H1 (cell line): ENCODE results near the gene TMEM222. TPM values are rescaled to one million over a fixed set of nuclear protein-coding genes. Genes with fewer than 3 reads are reported as not detected.
A peak's percentile ranks its signal among the peaks of the same experiment; 100 is the strongest.

ENCODE experiments used
- CTCF ChIA-PET: fragments of 300-600 bp; sonication (Branson Sonifier 250); formaldehyde crosslinking; loops from one replicate; lab custom pipeline; 2021; ENCODE audit not compliant: partially characterized antibody; lab: Charles Lee
- POLR2A ChIA-PET: fragments of 300-600 bp; sonication (Branson Sonifier 250); formaldehyde crosslinking; loops from one replicate; lab custom pipeline; 2021; ENCODE audit warnings: inconsistent platforms; ENCODE audit not compliant: partially characterized antibody; lab: Charles Lee
- DNase-seq, 2 experiments: peaks; one replicate each; pipeline versions ENCODE4 v3.0.0 to v3.0.0-alpha.2; 2010 to 2022; ENCODE audit warnings: low spot score in 2 of 2, low read depth in 1 of 2, mixed read lengths in 1 of 2
- FAIRE-seq: peaks from 2 replicates; lab custom pipeline; 2011; peaks lifted over from hg19 to GRCh38; lab: Jason Lieb, UNC
- H2AFZ ChIP-seq: 2 replicates; pipeline ENCODE4 v1.8.1; 2012; ENCODE audit warnings: low read length, inconsistent platforms
- H2AK5ac ChIP-seq: 2 replicates; pipeline ENCODE4 v1.6.1; 2013; ENCODE audit warnings: low read depth, low read length
- H2BK120ac ChIP-seq: replicated peaks from 2 replicates; pipeline ENCODE3; 2013; ENCODE audit warnings: low read depth, low read length, inconsistent platforms
- H2BK12ac ChIP-seq: 2 replicates; pipeline ENCODE4 v1.6.1; 2013; ENCODE audit warnings: low read depth, low read length
- H2BK15ac ChIP-seq: 2 replicates; pipeline ENCODE4 v1.6.1; 2013; ENCODE audit warnings: low read length
- H2BK20ac ChIP-seq: 2 replicates; pipeline ENCODE4 v1.6.1; 2013; ENCODE audit warnings: low read length
- H2BK5ac ChIP-seq: 2 replicates; pipeline ENCODE4 v1.6.1; 2013; ENCODE audit warnings: low read depth, low read length
- H3K14ac ChIP-seq: 2 replicates; pipeline ENCODE4 v1.6.1; 2013; ENCODE audit warnings: inconsistent platforms; ENCODE audit not compliant: insufficient read length
- H3K18ac ChIP-seq: 2 replicates; pipeline ENCODE4 v1.6.1; 2013; ENCODE audit warnings: low read length; ENCODE audit errors: extremely low read depth
- H3K23ac ChIP-seq: 2 replicates; pipeline ENCODE4 v1.6.1; 2013; ENCODE audit warnings: inconsistent platforms; ENCODE audit not compliant: insufficient read length
- H3K23me2 ChIP-seq: 2 replicates; pipeline ENCODE4 v1.6.1; 2013; ENCODE audit warnings: low read depth, low read length
- H3K27ac ChIP-seq: 2 replicates; pipeline ENCODE4 v1.6.1; 2011; ENCODE audit warnings: low read depth, low read length, inconsistent platforms
- H3K27me3 ChIP-seq, 4 experiments: replicated peaks in 1 of 4; 1 replicate in 1 of 4; 2 replicates in 3 of 4; pipeline versions ENCODE4 v1.6.1 to v1.8.1; 2011 to 2013; ENCODE audit warnings: low read length in 3 of 4, mild to moderate bottlenecking in 3 of 4, inconsistent platforms in 2 of 4, mixed read lengths in 2 of 4, moderate library complexity in 1 of 4; ENCODE audit not compliant: control insufficient read depth in 3 of 4, insufficient read depth in 3 of 4; ENCODE audit errors: extremely low read depth in 1 of 4
- H3K36me3 ChIP-seq, 4 experiments: 2 replicates each; pipeline versions ENCODE4 v1.6.1 to v1.8.1; 2011 to 2013; ENCODE audit warnings: mild to moderate bottlenecking in 4 of 4, low read length in 3 of 4, moderate library complexity in 2 of 4, control low read depth in 1 of 4, inconsistent platforms in 1 of 4; ENCODE audit not compliant: insufficient read depth in 4 of 4, control insufficient read depth in 2 of 4
- H3K4ac ChIP-seq: replicated peaks from 2 replicates; pipeline ENCODE3; 2013; ENCODE audit warnings: low read length, low read depth, mixed read lengths, inconsistent platforms; ENCODE audit not compliant: insufficient read length
- H3K4me1 ChIP-seq, 4 experiments: replicated peaks in 1 of 4; 1 replicate in 1 of 4; 2 replicates in 3 of 4; pipeline versions ENCODE4 v1.6.1 to v1.8.1; 2011 to 2013; ENCODE audit warnings: low read length in 3 of 4, inconsistent platforms in 2 of 4, mixed read lengths in 1 of 4; ENCODE audit not compliant: insufficient read depth in 4 of 4, control insufficient read depth in 3 of 4
- H3K4me2 ChIP-seq, 2 experiments: 2 replicates each; pipeline versions ENCODE4 v1.6.1 to v1.8.1; 2011 to 2013; ENCODE audit warnings: low read depth in 2 of 2, low read length in 2 of 2, control low read depth in 1 of 2, inconsistent platforms in 1 of 2, mild to moderate bottlenecking in 1 of 2; ENCODE audit not compliant: insufficient read depth in 1 of 2
- H3K4me3 ChIP-seq, 4 experiments: fragments of 200-600, 300-600 bp in 1 of 4; sonication (generic), shearing (Covaris generic), sonication (Bioruptor Twin) in 1 of 4; 2 replicates each; pipeline versions ENCODE4 v1.5.1 to v1.8.1; 2011 to 2016; ENCODE audit warnings: low read length in 4 of 4, low read depth in 3 of 4, control low read depth in 2 of 4, inconsistent platforms in 2 of 4, mild to moderate bottlenecking in 2 of 4, mixed read lengths in 1 of 4, moderate library complexity in 1 of 4; ENCODE audit not compliant: insufficient read depth in 2 of 4; ENCODE audit errors: extremely low read depth in 1 of 4
- H3K56ac ChIP-seq: replicated peaks from 2 replicates; pipeline ENCODE3; 2013; ENCODE audit warnings: low read depth, mild to moderate bottlenecking, mixed read lengths, low read length, inconsistent platforms; ENCODE audit not compliant: insufficient read length
- H3K79me1 ChIP-seq: 2 replicates; pipeline ENCODE4 v1.6.1; 2013; ENCODE audit warnings: low read depth, low read length, control low read depth
- H3K79me2 ChIP-seq, 2 experiments: 2 replicates each; pipeline versions ENCODE4 v1.6.1 to v1.8.1; 2012 to 2013; ENCODE audit warnings: low read length in 2 of 2, mild to moderate bottlenecking in 2 of 2, inconsistent platforms in 1 of 2; ENCODE audit not compliant: insufficient read depth in 2 of 2, control insufficient read depth in 1 of 2
- H3K9ac ChIP-seq, 4 experiments: replicated peaks in 1 of 4; 1 replicate in 1 of 4; 2 replicates in 3 of 4; pipeline versions ENCODE4 v1.6.1 to v1.8.1; 2011 to 2013; ENCODE audit warnings: low read depth in 3 of 4, low read length in 3 of 4, control low read depth in 2 of 4, mild to moderate bottlenecking in 2 of 4, moderate library complexity in 2 of 4, inconsistent platforms in 1 of 4; ENCODE audit errors: extremely low read depth in 1 of 4
- H3K9me3 ChIP-seq, 2 experiments: 2 replicates each; pipeline versions ENCODE4 v1.6.1 to v1.8.1; 2012 to 2013; ENCODE audit warnings: mild to moderate bottlenecking in 2 of 2, moderate library complexity in 2 of 2, control low read depth in 1 of 2, inconsistent platforms in 1 of 2, low read depth in 1 of 2, low read length in 1 of 2, mixed read lengths in 1 of 2; ENCODE audit not compliant: insufficient read depth in 2 of 2
- H4K20me1 ChIP-seq, 2 experiments: replicated peaks in 1 of 2; 2 replicates each; pipeline versions ENCODE3 to v1.8.1; 2011 to 2013; ENCODE audit warnings: inconsistent platforms in 2 of 2, low read length in 2 of 2, mild to moderate bottlenecking in 1 of 2; ENCODE audit not compliant: insufficient read depth in 2 of 2, control insufficient read depth in 1 of 2
- H4K5ac ChIP-seq: 2 replicates; pipeline ENCODE4 v1.6.1; 2013; ENCODE audit warnings: low read length, low read depth, mixed read lengths, inconsistent platforms; ENCODE audit not compliant: insufficient read length
- H4K8ac ChIP-seq: 2 replicates; pipeline ENCODE4 v1.8.0; 2013; ENCODE audit warnings: mild to moderate bottlenecking, moderate library complexity, low read length, inconsistent platforms; ENCODE audit not compliant: insufficient read depth; ENCODE audit errors: extremely low read depth
- H4K91ac ChIP-seq: replicated peaks from 2 replicates; pipeline ENCODE3; 2013; ENCODE audit warnings: low read length, mixed read lengths, inconsistent platforms; ENCODE audit not compliant: insufficient read length
- ATF3 ChIP-seq: IDR thresholded peaks from 2 replicates; pipeline ENCODE4 v1.6.1; 2011; ENCODE audit warnings: low read depth, mild to moderate bottlenecking, low read length; ENCODE audit not compliant: insufficient read depth
- CBX8 ChIP-seq: fragments of 300-800, 300-1000 bp; sonication (generic); IDR thresholded peaks from 2 replicates; pipeline ENCODE4 v1.7.1; 2016; ENCODE audit warnings: low read depth, low read length, borderline replicate concordance
- EGR1 ChIP-seq: IDR thresholded peaks from 2 replicates; pipeline ENCODE4 v1.6.1; 2011; ENCODE audit warnings: low read depth, low read length, borderline replicate concordance
- JUND ChIP-seq: IDR thresholded peaks from 2 replicates; pipeline ENCODE4 v1.6.1; 2011; ENCODE audit warnings: mild to moderate bottlenecking, improper control_type of control experiment, low read length
- RFX5 ChIP-seq: IDR thresholded peaks from 2 replicates; pipeline ENCODE4 v1.6.1; 2011; ENCODE audit warnings: low read depth, low read length, improper control_type of control experiment, borderline replicate concordance
- WGBS, 2 experiments: shearing (Covaris generic) in 1 of 2; methylation state at CpG; one replicate each; pipeline versions ENCODE4 v1.1.6 to v1.1.7; 2013 to 2015; ENCODE audit warnings: low lambda C conversion rate in 2 of 2, mixed read lengths in 2 of 2, inconsistent platforms in 1 of 2, low coverage in 1 of 2, missing lambda C conversion rate in 1 of 2; ENCODE audit not compliant: insufficient replicate concordance in 2 of 2, insufficient coverage in 1 of 2, insufficient read length in 1 of 2; ENCODE audit errors: extremely low coverage in 1 of 2, missing lambda C conversion rate in 1 of 2; 5-methylcytosine and 5-hydroxymethylcytosine counted together
- polyA plus RNA-seq, 7 experiments: library from polyadenylated mRNA; depleted of rRNA in 3 of 7; stranded (reverse) in 5 of 7; unstranded in 2 of 7; fragments of >200 nt in 5 of 7; fragments of 200-250 nt in 2 of 7; gene quantifications; 1 replicate in 5 of 7; 2 replicates in 1 of 7; 4 replicates in 1 of 7; pipeline versions ENCODE4 v1.2.1 to v1.2.3, GENCODE V29; 2011 to 2013; ENCODE audit warnings: missing spikeins in 2 of 7, mixed read lengths in 2 of 7
- total RNA-seq: library from RNA; stranded (reverse); fragmentation: NEBNext Ultra II Directional; extraction: Animal tissue kit (Norgen Biotek cat#: 25700); gene quantifications from 2 replicates; pipeline ENCODE4 v1.2.1, GENCODE V29; 2021

The TMEM222 gene
- total and polyA plus RNA-seq, 2 of the 8 experiments (the other 6 are each of a cell fraction or from before 2014, with no cell fraction given), result 27.0 to 51.8 TPM

GRCh38 chr1:27380224-27380623, 58.3 kb downstream of the TMEM222 start:
- Histone ChIP-seq H3K79me2 (no peaks in the 10 kb centered on the region), H2BK12ac (no peak overlapping the region), H3K9me3 (no peaks in the 10 kb centered on the region), H3K27ac (no peak overlapping the region), H3K23me2 (peaks cover 4% of the 10 kb centered on the region; the same call in 1 of the 2 replicates), H2BK5ac (no peak overlapping the region), H2BK120ac (no peak overlapping the region), H4K20me1 (no peaks in the 10 kb centered on the region), H3K4ac (no peak overlapping the region), H3K4me3 (no peak overlapping the region), H3K23ac (no peak overlapping the region), H4K8ac (no peak overlapping the region), H2BK15ac (peak overlapping the region; percentile 97; the same call in 1 of the 2 replicates), H3K56ac (no peak overlapping the region), H3K36me3 (no peaks in the 10 kb centered on the region), H3K27me3 (peaks cover 0 to 16% (median 9%) of the 10 kb centered on the region in 4 experiments; a peak in 6 of 7 replicates), H3K9ac (no peak overlapping the region), H3K18ac (no peak overlapping the region), H2AK5ac (no peak overlapping the region), H3K14ac (no peak overlapping the region), H3K4me1 (peaks cover 0 to 7% (median 0%) of the 10 kb centered on the region in 4 experiments; a peak in 2 of 7 replicates), H3K79me1 (no peaks in the 10 kb centered on the region), H3K4me2 (no peak overlapping the region), H2BK20ac (no peak overlapping the region), H4K5ac (no peak overlapping the region), H2AFZ (no peak overlapping the region), H4K91ac (no peak overlapping the region)
- no peak for FAIRE-seq
- POLR2A ChIA-PET, result interaction anchor here (1.1 to 1.3 kb wide), 2 partner anchors 12 to 143 kb away, joined by 3 to 4 read pairs; no protein-coding TSS in a partner anchor
- DNase-seq, result no peak
- CTCF ChIA-PET, result interaction anchor here (1.0 to 18.9 kb wide), 7 partner anchors 7 to 81 kb away, joined by 3 to 625 read pairs (median 9); partner anchors contain the start of genes FCN3, GPR3 and MAP3K6
- 88% methylated on average over 4 of the region's 4 CpGs; no CpG with 5 or more reads in 1 of the 2 experiments for WGBS, 2 experiments
- TF ChIP-seq RFX5 (no peak), CBX8 (no peak), ATF3 (no peak), JUND (no peak), EGR1 (no peak)
